ENCODE measurements around the gene OR6C2.
"Not testable (repeated sequence)": the region's sequence is repeated elsewhere in the genome, so short reads cannot be mapped to it uniquely, and the experiment has no call there.

Gene OR6C2

DNA sequence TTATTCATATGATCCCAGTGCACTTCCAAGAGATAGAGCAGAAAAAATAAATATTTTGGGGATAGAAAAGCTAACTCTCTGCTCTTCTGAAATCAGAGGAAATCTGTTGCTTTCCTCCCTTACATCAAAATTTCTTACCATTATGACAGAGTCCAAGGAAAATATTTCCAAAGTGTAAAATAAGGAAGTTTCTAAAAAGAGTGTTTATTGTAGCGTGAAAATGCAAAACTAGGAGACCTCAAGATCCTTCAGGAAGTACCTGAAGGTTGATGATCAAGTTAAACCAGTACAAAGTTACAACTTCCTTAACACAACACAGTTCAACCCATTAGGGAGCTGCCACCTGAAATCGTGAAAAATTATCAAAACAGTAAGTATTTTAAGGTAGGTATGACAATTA, at the start of gene OR6C2:
Gene OR6C2, plus strand, starts transcription at position 301 of the 400 bp plus-strand sequence. CDS start 8,138 bp downstream, outside the sequence.
- no peak for DNase-seq (ENCODE audit: low spot score)

DNA sequence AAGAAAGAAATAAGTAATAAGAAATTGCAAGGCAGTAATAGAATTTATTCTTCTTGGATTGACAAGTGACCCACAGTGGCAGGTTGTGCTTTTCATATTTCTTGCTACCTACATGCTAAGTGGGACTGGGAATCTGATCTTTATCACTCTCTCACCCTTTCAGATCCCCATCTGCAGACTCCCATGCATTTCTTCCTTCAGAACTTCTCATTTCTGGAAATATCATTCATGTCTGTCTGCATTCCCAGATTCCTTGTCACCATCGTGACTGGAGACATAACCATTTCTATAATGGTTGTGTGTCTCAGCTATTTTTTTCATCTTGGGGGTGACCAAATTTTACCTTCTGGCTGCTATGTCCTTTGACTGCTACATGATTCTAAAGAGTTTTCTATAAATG, 47.5 kb upstream of the OR6C2 start:
- DNase-seq (ENCODE audit: low spot score) = no peak

GRCh38 chr12:55400229-55400628, 43.6 kb upstream of the OR6C2 start, which contains the start of gene OR6C65:
TSS of gene OR6C65 (plus strand) at chr12:55400529. CDS start at chr12:55400529, 0 bp downstream.
- no peak for DNase-seq (ENCODE audit: low spot score)

DNA sequence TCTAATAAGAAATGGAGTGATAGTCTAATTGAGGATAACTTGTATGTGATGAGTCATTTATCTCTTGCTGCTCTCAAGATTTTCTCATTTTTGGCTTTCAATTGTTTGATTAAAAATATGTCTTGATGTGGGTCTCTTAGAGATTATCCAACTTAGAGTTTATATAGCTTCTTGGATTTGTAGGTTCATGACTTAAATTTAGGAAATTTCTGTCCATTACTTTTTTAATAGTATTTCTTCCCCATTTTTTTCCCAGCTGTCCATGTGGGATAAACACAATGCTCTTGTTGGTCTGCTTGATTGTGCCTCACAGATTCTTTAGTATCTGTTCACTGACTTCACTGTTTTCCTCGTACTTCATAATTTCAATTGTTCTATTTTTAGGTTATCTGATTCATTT, 36.0 kb upstream of the OR6C2 start:
- no peak for DNase-seq (ENCODE audit: low spot score)

DNA sequence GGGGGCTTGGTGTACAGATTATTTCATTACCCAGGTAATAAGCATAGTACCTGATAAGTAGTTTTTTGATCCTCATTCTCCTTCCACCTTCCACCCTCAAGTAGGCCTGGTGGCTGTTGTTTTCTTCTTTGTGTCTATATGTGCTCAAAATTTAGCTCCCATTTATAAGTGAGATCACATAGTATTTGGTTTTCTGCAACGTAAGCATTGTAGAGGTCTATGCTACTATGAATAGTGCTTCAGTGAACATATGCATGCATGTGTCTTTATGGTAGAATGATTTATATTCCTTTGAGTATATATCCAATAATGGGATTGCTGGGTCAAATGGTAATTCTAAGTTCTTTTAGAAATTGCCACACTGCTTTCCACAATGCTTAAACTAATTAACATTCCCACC, 34.7 kb upstream of the OR6C2 start:
- not testable (repeated sequence) for DNase-seq (ENCODE audit: low spot score)

- DNase-seq (ENCODE audit: low spot score) = not testable (repeated sequence)
Observed at GRCh38 chr12:55412138-55412537, 31.7 kb upstream of the OR6C2 start.

DNA sequence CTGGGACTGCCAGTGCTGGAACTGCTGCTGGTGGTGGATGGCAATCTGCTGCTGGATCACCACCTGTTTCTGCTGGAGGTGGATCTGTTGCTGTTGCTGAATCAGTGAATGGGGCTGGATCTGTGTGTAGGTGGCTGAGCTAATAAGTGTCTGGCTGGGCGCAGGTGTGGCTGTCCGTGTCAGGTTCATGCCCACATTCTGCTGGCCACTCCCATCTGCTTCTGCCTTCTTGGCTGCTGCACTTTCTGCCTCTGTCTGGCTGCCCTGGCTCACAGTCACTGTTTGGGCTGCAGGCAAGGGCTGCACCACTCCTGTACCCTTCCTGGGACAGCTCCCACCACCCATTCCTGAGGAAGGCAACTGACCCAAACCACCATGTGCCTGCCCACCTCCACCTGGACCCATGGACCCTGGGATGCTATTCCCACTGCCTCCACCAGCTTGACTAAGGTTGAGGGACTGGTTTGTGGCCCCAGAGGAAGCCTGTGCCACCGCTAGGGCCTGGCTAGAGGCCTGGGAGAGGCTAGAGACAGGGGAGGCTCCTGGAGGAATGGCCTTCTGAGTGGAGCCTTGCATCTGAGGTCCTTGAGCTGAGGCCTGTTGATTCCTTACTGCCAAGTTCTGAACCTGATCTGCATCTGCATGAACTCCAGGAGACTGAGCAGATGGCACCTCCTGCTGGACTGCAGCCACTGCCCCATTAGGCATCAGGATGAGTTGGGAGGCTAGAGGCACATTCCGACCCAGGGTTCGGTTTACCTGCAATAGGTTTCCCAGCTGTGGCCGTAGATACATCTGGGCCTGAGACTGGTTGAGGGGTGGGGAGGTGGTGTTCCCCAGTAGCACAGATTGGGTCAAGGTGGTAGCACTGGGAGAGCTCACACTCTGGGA, 30.1 kb upstream of the OR6C2 start:
- DNase-seq (ENCODE audit: low spot score) = not testable (repeated sequence)

- DNase-seq (ENCODE audit: low spot score) = not testable (repeated sequence)
Observed at GRCh38 chr12:55414396-55414823, 29.5 kb upstream of the OR6C2 start.

- DNase-seq (ENCODE audit: low spot score) = not testable (repeated sequence)
Observed at GRCh38 chr12:55414889-55415288, 29.0 kb upstream of the OR6C2 start.

DNA sequence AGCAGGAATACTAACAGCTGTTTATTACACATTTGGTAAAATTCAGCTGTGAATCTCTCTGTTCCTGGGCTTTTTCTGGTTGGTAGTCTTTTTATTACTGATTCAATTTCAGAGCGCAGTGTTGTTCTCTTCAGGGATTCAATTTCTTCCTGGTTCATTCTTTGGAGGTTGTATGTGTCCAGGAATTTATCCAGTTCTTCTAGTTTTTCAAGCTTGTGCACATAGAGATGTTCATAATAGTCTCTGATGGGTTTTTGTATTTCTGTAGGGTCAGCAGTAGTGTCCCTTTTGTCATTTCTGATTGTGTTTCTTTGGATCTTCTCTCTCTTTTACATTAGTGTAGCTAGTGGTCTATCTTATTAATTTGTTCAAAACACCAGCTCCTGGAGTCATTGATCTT, 26.9 kb upstream of the OR6C2 start:
- no peak for DNase-seq (ENCODE audit: low spot score)

- DNase-seq (ENCODE audit: low spot score) = no peak
Observed at GRCh38 chr12:55420307-55420962, 23.4 kb upstream of the OR6C2 start.

DNA sequence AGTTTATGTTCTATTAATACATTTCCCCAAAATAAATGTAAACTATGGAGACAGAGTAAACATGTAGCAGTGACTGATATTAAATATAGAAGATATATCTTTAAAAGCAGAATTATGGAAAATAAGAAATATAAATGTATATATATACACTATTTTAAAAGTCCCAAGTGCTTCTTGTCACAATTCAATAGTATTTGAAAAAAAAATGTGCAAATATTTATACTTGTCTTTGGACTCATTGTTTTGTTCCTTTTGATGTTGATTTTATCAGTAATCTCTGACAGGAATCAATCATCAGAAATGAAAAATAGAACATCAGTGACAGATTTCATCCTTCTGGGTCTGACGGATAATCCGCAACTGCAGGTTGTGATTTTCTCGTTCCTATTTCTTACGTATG, 17.9 kb upstream of the OR6C2 start, which contains the start of gene OR6C76:
Gene OR6C76, plus strand, starts transcription at position 301 of the 400 bp plus-strand sequence. Its CDS starts 0 bp downstream, at position 301.
- DNase-seq (ENCODE audit: low spot score) = no peak

- no peak for DNase-seq (ENCODE audit: low spot score)
Observed at GRCh38 chr12:55428331-55429243, 15.3 kb upstream of the OR6C2 start.

DNA sequence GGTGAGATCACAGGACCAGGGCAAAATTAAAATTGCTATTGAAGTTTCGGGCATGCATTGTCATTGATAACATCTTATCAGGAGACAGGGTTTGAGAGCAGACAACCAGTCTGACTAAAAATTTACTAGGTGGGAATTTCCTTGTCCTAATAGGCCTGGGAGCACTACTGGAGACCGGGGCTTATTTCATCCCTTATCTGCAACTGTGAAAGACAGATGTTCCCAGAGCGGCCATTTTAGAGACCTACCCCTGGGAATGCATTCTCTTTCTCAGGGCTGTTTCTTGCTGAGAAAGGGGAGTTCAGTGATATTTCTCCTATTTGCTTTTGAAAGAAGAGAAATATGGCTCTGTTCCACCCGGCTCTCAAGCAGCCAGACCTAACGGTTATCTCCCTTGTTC, 2.6 kb upstream of the OR6C2 start:
- not testable (repeated sequence) for DNase-seq (ENCODE audit: low spot score)

GRCh38 chr12:55445357-55445756, 1.5 kb downstream of the OR6C2 start:
- no peak for DNase-seq (ENCODE audit: low spot score)

- DNase-seq (ENCODE audit: low spot score) = no peak
Observed at GRCh38 chr12:55446326-55446725, 2.5 kb downstream of the OR6C2 start.

DNA sequence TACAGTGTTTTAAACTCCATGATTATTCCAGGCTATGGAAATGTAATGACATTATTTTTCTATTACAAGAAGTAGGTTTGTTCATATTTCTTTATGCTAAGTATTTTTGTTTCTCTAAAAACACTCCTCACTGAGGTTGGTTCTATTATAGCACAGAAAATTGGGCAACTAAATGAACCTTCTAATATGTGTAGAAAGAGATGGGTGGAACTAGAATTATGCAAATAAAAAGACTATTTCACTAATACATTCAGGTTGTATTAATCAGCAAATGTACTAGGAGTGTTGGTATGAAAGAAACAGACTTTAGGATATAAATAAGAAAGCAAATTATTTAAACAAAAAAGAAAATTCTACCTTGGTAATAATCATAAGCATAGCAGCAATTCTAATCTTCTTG, 4.9 kb downstream of the OR6C2 start:
- no peak for DNase-seq (ENCODE audit: low spot score)

GRCh38 chr12:55464926-55465325, 21.1 kb downstream of the OR6C2 start:
- DNase-seq (ENCODE audit: low spot score) = not testable (repeated sequence)

GRCh38 chr12:55467836-55468235, 24.0 kb downstream of the OR6C2 start:
- no peak for DNase-seq (ENCODE audit: low spot score)

- no peak for DNase-seq (ENCODE audit: low spot score)
Observed at GRCh38 chr12:55469291-55469690, 25.4 kb downstream of the OR6C2 start.

DNA sequence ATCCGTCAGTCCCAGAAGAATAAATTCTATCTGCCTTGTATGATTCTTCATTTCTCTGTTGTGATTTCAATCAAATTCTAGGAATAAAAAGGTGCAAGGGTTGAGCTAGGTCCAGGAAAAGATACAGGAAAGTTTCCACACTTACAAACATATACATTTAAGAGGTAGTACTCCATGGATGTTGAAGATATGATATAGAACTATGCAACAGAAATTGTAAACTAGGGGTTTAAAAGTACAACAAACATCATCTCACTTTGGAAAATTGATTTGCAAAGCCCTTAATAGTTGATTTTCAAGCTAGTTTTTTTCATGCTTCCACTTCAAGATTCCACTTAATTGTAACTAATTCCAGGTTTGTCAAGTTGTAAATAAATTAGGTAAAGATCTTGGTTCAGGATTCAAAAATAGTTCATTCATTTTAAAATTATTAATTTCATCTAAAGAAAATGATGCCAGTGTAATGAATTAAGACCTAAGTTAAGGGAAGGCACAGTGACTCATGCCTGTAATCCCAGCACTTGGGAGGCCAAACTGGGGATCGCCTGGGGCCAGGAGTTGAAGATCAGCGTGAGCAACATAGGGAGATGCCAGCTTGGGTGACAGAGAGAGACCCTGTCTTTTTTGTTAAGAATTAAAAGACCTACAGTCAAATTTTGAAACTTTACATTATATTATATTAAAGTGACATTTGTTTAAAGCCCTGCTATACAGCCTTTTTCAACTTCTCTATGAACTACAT, 26.4 kb downstream of the OR6C2 start, which contains the start of gene OR6C70:
Gene OR6C70, minus strand, starts transcription at position 51 of the 742 bp plus-strand sequence. Its CDS starts 0 bp downstream, at position 51.
- DNase-seq (ENCODE audit: low spot score) = no peak
